Stimulated activated CD4-positive, alpha-beta T cell treated with anti-CD3 and anti-CD28 coated beads, Interleukin-4, amount 100 ng/mL, for 1 hour (primary cell): Measurements from ENCODE around the gene KIR3DL2.
"Not testable (repeated sequence)": the region's sequence is repeated elsewhere in the genome, so short reads cannot be mapped to it uniquely, and the experiment has no call there.

ENCODE experiments used
- DNase-seq: peaks from one replicate; pipeline ENCODE4 v3.0.0-alpha.2; 2020

KIR3DL2 gene

DNA sequence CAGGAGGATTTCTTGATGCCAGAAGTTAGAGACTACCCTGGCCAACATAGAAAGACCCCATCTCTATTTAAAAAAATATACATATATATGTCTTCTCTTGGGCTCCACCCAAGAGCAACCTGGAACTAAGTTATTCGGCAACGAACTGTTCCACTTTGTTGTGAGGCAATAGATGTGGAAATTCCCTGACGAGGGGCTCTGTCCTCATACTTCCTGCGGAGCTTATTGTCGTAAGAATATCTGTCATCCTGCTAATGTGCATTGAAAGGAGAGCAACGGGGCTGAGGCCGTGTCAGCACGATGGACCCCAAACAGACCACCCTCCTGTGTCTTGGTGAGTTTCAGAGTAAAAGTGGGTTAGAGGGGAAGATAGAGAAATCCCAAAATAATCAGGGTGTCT lies 23.7 kb downstream of the KIR3DL2 start, which contains the start of gene FCAR:
Gene FCAR (plus strand): TSS at position 246 of the 400 bp plus-strand sequence. CDS start 55 bp downstream, at position 301.
- DNase-seq, result no peak

DNA sequence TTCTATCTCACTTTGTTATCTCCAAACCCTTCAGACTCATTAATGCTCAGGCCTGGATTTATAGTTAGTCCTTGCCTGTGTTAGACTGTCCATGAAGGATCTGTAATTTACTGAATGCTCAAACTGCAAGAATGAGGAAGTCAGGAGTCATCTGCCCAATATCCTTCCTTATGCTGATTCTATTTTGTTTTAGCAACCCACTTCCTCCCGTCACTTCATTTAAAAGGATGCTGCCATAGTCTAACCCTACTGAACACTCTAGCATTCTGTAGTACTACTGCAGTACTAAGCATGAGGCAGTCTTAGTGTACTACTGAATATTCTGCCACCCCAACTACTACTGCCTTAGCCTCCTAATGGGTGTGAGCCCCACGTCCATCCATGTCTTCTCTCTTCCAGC lies 25.3 kb downstream of the KIR3DL2 start:
- no peak for DNase-seq

DNA sequence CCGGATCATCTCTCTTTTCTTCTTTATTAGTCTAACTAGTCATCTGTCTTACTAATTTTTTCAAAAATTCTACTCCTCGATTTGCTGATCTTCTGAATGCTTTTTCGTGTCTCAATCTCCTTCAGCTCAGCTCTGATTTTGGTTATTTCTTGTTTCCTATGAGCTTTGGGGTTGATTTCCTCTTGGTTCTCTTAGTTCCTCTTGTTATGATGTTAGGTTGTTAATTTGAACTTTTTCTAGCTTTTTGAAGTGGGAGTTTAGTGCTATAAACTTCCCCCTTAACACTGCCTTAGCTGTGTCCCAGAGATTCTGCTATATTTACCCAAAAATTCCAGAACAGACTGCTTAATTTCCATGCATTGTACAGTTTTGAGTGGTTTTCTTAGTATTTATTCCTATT lies 27.2 kb downstream of the KIR3DL2 start:
- no peak for DNase-seq

DNA sequence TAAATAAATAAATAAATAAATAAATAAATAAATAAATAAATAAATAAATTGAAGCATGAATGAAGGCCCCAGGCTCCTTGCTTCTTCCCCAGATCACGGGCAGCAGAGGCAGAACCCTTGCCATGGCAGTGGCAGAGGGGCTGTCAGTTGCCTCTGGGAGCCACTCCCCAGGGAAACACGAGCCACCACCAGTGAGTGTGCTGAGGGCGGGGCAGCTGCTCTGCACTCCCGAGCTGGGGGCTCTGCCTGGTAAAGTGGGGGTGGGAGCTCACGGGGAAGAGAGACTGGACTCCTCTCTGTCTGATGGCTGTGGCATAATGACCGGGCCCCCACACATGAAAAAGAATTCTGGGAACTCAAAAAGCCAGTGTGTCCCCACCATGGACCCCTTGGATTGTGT lies 31.6 kb downstream of the KIR3DL2 start:
- no peak for DNase-seq

DNA sequence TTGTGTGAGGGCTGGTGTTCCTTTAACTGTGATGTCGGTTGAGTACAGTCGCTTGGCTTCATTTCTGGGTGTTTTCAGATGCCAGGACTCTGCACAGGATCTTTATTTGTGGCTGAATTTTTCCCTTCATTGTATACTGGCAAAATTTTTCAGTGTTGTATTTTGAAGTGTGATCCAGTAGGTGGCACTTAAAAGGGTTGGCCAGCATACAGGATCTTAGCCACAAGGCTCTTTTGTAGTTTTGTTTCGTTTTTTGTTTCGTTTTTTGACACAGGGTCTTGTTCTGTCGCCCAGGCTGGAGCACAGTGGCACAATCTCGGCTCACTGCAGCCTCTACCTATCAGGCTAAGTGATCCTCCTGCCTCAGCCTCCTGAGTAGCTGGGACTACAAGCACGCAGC lies 32.5 kb downstream of the KIR3DL2 start:
- DNase-seq, result no peak

DNA sequence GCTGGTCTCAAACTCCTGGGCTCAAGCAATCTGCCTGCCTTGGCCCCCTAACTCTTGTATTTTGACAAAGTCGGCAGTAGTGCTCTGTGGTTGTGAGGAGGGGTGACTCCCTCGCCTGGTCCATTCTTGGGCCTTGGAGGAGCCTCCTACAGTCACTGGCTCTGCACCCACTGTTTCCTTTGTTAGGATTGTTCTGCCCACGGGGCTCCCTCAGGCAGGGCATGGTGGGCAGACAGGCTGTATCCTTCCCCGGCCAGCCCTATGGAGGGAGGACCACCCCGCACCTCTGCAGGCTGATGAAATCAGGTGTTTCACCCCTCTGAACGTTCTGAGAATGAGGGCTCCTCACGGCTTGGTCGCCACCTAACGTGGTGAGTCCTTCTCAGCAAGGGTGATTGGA lies 33.0 kb downstream of the KIR3DL2 start:
- no peak for DNase-seq

DNA sequence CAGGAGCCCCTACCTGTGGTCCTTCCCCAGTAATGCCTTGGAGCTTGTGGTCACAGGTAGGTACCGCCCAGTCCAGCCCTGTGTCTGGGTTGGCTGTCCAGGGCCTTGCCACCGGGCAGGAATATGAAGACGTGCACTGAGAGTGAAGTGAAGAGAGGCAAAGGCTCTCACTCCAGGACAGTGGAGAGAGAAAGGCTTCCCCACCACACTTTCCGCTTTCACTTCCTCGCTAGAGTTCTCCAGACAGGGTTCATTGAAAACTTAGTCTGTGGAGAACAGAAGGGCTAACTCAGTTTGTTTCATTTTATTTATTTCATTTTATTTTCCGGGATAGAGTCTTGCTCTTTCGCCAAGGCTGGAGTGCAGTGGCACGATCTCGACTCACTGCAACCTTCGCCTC lies 38.0 kb downstream of the KIR3DL2 start:
- no peak for DNase-seq

DNA sequence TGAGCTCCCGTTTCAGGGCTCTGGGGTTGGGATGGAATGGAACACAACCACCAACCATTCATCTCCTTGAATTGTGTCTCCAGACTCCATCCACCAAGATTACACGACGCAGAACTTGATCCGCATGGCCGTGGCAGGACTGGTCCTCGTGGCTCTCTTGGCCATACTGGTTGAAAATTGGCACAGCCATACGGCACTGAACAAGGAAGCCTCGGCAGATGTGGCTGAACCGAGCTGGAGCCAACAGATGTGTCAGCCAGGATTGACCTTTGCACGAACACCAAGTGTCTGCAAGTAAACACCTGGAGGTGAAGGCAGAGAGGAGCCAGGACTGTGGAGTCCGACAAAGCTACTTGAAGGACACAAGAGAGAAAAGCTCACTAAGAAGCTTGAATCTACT lies 39.3 kb downstream of the KIR3DL2 start:
- DNase-seq, result no peak

DNA sequence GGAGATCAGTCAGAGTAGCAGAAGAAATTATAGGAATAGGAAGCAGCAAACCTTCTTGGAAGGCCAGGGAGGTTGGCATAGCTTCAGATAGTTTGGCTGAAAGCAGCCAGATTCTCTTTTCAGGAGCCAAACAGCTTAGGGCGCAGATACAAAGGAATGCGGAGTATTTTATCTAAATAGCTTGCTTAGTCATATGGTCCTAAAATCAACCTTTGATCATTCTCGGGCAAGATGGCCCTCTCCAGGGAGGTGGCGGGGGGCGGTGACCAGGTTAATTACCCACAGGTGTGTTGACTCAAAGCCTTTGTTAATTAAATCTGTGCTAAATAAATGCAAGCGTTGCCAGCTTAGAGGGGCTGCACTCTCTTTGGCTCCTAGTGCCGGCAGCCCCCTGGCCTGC lies 43.2 kb downstream of the KIR3DL2 start:
- DNase-seq, result no peak

DNA sequence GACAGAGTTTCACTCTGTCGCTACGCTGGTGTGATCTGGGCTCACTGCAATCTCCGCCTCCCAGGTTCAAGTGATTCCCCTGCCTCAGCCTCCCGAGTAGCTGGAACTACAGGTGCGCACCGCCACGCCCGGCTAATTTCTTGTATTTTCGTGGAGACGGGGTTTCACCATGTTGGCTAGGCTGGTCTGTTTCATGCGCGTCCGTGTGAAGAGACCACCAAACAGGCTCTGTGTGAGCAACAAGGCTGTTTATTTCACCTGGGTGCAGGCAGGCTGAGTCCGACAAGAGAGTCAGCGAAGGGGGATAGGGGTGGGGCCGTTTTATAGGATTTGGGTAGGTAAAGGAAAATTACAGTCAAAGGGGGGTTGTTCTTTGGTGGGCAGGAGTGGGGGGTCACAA lies 43.9 kb downstream of the KIR3DL2 start:
- not testable (repeated sequence) for DNase-seq

DNA sequence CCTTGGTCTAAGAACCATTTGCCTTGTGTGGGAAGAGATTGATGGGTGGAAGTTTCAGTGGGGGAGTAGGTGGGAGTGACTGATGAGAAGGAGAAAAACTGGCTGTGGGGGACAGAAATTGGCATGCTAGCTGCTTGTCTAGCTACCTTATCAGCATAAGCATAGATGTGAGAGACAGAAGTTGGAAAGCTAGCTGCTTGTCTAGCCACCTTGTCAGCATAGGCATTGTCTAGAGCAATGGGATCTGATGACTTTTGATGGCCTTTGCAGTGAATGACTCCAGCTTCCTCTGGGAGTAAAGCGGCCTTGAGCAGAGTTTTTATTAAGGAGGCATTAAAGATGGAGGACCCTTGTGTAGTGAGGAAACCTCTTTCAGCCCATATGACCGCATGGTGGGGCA lies 45.8 kb downstream of the KIR3DL2 start:
- DNase-seq, result no peak

DNA sequence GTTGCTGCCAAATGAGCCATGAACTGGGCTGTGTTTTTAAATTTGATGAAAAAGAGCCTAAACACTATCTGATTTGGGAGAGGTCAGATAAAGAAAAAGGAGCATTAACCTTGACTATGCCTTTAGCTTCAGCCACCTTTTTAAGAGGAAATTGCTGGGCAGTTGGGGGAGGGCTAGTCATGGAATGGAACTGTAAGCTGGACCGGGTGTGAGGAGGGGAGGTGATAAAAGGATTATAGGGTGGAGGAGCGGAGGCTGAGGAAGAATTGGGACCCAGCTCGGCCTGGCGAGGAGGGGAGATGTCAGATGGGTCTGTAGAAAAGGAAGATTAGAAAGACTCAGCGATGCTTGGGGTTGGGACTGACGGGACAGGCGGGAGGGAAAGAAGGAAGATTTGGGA lies 48.4 kb downstream of the KIR3DL2 start:
- DNase-seq, result not testable (repeated sequence)

DNA sequence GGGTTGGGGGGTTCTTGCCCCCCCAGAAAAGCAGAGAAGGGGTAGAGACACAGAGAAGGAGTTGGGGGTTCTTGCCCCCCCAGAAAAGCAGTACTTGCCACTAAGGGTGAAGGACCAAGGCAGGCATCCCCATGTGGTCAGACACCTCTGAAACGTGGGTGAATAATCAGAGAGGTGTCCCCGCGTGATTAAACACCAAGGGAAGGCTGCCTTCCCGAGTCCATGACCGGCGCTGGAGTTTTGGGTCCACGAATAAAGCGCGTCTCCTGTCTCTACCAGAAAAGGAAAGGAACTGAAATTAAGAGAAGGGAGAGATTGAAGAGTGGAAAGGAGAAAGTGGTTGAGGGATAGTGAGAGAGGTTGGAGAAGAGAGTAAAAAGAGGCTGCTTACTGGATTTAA lies 49.4 kb downstream of the KIR3DL2 start:
- DNase-seq, result not testable (repeated sequence)

DNA sequence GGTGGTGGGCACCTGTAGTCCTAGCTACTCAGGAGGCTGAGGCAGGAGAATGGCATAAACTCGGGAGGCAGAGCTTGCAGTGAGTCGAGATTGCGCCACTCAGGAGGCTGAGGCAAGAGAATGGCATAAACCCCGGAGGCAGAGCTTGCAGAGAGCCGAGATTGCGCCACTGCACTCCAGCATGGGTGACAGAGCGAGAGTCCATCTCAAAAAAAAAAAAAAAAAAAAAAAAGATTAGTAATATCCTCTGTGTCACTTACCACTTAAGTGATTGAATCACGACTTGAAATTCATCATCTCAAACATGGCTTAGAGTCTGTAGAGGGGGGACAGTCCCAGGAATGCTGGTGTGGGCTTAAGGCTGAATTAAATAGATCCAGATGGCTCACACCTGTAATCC lies 50.9 kb downstream of the KIR3DL2 start:
- DNase-seq, result not testable (repeated sequence)

DNA sequence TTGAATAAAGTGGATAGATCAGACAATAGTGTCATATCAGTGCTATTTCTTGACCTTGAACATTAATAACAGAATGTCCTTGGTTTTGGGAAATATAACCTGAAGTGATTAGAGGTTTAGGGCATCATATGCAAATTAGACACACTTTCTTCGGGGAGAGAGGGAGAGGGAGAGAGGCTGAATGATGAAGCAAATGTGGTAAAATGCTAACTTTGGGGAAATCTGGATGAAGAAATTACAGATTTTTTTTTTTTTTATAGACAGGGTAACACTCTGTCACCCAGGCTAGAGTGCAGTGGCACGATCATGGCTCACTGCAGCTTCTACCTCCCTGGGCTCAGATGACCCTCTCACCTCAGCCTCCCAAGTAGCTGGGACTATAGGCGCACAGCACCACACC lies 51.8 kb downstream of the KIR3DL2 start:
- no peak for DNase-seq

DNA sequence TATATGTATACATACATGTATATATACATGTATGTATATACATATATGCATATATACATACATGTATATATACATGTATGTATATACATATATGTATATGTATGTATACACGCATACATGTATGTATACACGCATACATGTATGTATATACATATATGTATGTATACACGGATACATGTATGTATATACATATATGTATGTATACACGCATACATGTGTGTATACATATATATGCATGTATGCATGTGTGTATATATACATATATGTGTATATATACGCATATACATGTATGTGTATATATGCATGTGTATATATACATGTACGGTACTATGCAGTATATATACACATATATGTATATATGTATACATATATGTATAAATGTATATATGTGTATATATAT lies 53.1 kb downstream of the KIR3DL2 start:
- no peak for DNase-seq

DNA sequence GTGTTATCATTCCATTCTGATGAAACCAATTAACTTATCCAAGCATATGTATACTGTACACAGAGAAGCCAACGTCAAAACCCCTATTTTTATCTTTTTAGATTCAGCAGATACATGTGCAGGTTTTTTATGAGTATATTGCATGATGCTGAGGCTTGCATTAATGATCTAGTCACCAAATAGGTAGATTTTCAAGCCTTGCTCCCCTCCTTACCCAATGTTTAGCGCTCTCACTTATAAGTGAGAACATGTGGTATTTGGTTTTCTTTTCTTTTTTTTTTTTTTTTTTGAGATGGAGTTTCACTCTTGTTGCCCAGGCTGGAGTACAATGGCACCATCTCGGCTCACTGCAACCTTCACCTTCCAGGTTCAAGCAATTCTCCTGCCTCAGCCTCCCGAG lies 54.0 kb downstream of the KIR3DL2 start:
- DNase-seq, result not testable (repeated sequence)

DNA sequence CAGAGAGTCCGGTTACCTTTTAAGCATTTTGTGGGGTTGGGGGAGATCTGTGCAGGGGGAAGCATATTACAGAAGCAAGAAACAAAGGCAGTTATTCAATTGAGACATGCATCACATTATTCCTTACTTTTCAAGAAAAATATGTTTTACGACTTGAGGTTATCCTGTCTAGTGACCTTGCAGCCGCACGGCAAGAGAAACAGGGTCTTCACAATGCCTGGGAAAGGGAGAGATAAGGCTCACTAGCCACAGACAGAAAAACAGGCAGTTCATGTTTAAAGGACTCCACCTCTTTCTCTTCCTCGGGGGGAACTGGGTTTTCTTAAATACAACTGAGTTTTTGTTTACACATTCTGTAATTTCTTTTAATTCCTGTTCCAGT lies 55.2 kb downstream of the KIR3DL2 start:
- DNase-seq, result no peak

DNA sequence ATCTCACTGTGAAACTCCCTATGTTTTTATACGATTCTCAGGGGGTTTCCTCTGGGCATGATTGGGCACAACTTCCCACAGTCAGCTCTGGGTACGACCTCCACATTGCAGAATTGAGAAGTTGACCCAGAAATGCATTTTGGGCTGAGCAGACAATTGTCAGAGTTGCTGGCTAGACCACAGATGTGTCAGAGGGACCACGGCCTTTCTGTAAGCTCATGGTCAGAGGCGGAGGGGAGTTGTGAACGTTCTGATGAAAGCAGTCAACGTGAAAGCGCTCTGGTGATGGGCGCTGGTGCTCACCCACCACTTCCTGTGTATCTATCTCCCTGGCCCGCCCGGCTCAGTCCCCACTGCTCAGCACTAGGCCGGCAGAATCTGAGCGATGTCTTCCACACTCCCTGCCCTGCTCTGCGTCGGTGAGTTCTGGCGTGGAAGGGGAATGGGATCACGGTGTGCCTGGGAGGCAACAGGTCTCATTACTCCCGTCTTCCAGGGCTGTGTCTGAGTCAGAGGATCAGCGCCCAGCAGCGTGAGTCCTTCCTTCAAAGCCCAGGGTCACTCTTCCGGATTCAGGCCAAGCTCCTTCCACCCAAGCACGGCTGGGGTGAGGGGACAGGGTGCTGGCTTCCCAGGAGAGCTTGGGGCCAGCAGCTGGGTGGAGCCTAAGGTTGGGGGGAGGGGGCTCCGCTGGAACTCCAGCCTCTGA lies 55.7 kb downstream of the KIR3DL2 start, which contains the start of gene NCR1:
Gene NCR1 (plus strand): TSS at position 346 of the 709 bp plus-strand sequence. CDS start 40 bp downstream, at position 386.
- DNase-seq, result no peak

DNA sequence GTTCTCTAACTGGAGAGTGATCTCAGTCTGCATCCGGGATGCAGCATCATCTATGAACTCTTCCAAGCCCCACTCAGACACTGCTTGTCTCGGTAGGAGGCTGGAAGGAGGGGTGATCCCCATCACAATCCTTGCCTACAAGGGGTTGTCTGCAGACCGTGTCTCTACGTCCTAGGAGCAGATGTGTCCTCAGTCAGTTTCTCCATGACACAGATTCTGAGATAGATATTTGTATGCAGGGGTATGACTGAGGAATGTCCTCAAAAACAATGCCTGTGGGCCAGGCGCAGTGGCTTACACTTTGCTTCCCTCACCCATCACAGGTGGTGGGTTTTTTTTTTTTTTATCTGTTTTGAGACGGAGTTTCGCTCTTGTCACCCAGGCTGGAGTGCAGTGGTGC lies 56.6 kb downstream of the KIR3DL2 start:
- no peak for DNase-seq

DNA sequence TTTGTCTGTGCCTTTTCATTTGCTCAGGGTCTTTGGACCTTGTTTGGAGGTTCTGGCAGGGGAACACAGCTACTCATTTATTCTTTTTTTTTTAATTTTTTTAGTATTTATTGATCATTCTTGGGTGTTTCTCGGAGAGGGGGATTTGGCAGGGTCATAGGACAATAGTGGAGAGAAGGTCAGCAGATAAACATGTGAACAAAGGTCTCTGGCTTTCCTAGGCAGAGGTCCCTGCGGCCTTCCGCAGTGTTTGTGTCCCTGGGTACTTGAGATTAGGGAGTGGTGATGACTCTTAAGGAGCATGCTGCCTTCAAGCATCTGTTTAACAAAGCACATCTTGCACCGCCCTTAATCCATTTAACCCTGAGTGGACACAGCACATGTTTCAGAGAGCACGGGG lies 57.7 kb downstream of the KIR3DL2 start:
- not testable (repeated sequence) for DNase-seq
